ENCODE measurements around the gene MAB21L4.

DNA sequence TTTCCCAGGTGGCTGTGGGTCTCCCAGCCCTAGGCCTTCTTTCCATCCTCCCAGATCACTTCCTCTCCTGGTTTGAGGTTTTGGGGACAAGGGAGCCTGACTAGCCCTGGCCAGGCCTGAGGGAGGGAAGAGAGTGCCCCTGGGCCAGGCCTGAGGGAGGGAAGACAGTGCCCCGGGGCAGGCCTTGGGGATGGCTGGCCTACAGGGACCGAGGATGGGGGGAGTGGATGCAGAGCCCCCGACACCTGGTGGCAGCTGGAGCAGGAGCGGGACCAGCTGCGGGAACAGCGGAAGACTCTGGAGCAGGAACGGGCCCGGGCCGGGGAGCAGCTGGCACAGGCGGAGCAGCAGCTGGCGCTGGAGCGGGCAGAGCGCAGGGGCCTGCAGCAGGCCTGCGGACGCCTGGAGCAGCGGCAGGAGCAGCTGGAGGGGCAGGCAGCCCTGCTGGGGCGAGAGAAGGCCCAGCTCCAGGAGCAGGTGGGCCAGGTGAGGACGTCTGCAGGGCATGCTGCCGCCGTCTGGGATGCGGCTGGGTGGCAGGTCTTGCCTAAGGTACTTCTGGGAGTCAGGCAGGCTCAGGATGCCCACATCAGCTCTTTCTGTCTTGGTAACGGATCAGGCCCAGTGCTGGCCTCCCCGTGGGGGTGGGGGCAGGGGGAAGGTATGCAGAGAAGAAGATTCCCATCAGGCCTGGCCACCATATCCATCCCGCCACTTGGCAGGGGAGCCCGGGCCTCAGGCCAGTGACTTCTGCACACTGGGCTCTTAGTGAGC, 39.3 kb upstream of the MAB21L4 start:
- no peak for TF ChIP-seq POLR2A (IDR thresholded peaks at IDR 0.05; ENCODE audit: low read depth, low read length)
- TF ChIP-seq TAF1 (IDR thresholded peaks at IDR 0.05; ENCODE audit: borderline replicate concordance, low read depth, low read length) = no peak
